GM13976 (cell line): ENCODE data around the gene SRRM4.

Experiments used
- DNase-seq: peaks from one replicate; pipeline ENCODE4 v3.0.0; 2012; ENCODE audit warnings: low spot score
- in situ Hi-C: fragments of 300-500 bp; cut with MboI; formaldehyde crosslinking; loops from one replicate; pipeline ENCODE4 v1.12.0; 2022; ENCODE audit warnings: low sequenced_read_pairs, mixed read lengths, inconsistent platforms; ENCODE audit not compliant: unreplicated experiment
- TF ChIP-seq, protein P1 (sequence below): IDR thresholded peaks from 2 replicates; pipeline ENCODE4 v1.5.1; 2012; ENCODE audit warnings: borderline replicate concordance, mild to moderate bottlenecking; ENCODE audit not compliant: insufficient read depth; ENCODE audit errors: extremely low read depth, missing control alignments, control extremely low read depth

Gene SRRM4

DNA sequence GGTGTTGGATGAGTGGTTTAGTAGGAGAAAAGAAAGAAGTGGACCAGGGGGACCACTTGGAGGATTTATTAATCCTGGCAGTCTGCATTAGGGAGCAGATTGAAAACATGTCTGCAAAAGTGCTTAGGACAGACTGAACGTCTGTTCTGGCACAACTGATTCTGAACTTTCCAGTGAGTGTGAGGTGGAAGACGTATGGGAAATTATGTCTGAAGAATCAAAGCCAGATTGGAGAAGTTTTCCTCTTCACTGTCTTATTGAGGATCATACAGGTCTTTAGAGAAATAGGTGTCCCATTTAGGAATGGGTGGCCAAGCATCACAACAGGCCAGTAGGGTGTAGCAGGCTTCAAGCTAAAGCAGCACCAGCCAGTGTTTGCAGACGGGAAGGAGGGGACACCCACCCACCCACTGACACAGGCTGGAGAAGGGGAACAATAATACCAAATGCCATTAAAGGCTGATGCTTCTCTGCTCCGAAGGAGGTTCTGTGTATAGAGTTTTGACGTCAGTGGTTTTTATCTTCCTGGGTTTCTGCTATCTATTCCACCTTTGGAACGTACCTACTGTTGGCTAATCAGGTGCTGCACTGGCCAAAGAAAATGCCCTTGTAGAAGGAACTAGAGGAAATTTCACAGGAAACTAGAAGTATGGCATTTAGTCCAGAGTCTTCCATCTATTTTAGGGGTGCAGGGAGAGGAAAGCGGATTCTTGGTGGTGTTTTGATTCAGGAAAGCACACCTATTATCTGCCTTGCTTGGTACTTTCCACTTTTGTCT, 1.8 kb downstream of the SRRM4 start:
- TF ChIP-seq, protein P1, sequence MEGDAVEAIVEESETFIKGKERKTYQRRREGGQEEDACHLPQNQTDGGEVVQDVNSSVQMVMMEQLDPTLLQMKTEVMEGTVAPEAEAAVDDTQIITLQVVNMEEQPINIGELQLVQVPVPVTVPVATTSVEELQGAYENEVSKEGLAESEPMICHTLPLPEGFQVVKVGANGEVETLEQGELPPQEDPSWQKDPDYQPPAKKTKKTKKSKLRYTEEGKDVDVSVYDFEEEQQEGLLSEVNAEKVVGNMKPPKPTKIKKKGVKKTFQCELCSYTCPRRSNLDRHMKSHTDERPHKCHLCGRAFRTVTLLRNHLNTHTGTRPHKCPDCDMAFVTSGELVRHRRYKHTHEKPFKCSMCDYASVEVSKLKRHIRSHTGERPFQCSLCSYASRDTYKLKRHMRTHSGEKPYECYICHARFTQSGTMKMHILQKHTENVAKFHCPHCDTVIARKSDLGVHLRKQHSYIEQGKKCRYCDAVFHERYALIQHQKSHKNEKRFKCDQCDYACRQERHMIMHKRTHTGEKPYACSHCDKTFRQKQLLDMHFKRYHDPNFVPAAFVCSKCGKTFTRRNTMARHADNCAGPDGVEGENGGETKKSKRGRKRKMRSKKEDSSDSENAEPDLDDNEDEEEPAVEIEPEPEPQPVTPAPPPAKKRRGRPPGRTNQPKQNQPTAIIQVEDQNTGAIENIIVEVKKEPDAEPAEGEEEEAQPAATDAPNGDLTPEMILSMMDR: no peak
- in situ Hi-C loops: no loop called here
- DNase-seq: no peak

GRCh38 chr12:118984161-118984943, 3.0 kb downstream of the SRRM4 start:
- TF ChIP-seq, protein P1: no peak
- in situ Hi-C loops: no loop called here
- DNase-seq: no peak

DNA sequence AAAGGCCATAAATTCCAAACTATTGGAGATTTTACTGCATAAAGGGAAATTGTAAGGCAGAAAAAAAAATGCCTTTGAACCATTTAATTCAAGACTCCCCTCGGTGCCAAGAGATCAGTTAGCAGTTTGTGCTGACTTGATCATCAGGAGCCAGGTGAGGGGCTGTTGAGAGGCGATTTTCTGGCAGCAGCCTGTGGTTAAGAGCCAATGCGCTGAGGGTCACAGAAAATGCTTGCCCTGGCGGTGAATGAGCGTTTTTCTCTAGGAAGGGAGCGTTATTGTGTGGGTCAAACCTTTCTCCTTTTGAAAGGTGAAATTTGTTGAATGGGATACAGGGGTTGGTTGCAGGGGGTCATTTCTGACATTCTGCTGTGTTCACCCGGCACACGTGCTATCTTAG, 4.7 kb downstream of the SRRM4 start:
- no peak for DNase-seq
- TF ChIP-seq, protein P1: no peak

DNA sequence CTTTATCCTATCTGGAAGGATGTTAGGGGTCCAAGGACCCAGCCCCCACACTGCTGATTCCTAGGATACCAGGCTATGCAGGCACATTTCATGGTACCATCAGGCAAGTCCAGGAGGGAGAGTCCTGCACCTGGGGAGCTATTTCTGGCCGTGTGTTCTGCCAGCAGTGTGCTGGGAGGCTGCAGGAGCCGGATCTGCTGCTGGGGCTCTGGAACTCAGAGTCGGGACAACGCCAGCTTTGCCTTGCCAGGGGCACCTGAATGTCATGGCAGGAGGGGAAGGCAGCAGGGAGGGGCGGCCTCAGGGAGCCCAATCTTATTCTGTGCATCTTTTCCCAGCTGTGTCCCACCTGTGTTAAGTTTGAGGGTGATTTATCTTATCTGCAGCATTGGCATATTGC, 17.8 kb downstream of the SRRM4 start:
- TF ChIP-seq, protein P1: no peak
- in situ Hi-C loops: no loop called here
- DNase-seq: no peak

More for the DNA sequence above, 4.7 kb downstream of the SRRM4 start:
- in situ Hi-C loops: no loop called here

DNA sequence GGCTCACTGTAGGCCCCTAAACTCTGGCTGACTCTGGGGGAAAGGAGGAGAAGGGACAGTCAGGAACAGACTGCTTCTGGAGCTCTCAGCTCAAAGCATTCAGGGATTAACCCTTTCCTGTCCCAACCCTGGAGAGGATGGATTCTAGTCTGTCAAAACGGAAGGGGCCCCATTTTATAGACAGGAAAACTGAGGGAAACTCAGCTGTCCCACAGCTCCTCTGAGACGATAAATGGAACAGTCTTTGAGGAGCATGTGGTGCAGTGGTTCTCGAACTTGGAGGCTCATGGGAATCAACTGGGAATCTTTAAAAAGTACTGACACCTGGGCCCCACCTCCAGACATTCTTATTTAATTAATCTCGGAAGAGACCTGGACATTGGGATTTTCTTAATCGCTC, 23.7 kb downstream of the SRRM4 start:
- in situ Hi-C loops: no loop called here
- TF ChIP-seq, protein P1: no peak
- no peak for DNase-seq

- DNase-seq: no peak
- TF ChIP-seq, protein P1: no peak
- in situ Hi-C loops: no loop called here
Observed at GRCh38 chr12:119005913-119006312, 24.6 kb downstream of the SRRM4 start.
